WI38 (cell line): ENCODE measurements around the gene BICRAL.

Experiments
- H3K4me3 ChIP-seq: 2 replicates; pipeline ENCODE4 v1.5.1; 2011; ENCODE audit warnings: low read depth, mild to moderate bottlenecking, control low read depth, low read length
- TF ChIP-seq, protein P1 (sequence below): IDR thresholded peaks from 2 replicates; pipeline ENCODE4 v1.5.1; 2012; ENCODE audit warnings: low read depth, mild to moderate bottlenecking, control low read depth, low read length

BICRAL gene

DNA sequence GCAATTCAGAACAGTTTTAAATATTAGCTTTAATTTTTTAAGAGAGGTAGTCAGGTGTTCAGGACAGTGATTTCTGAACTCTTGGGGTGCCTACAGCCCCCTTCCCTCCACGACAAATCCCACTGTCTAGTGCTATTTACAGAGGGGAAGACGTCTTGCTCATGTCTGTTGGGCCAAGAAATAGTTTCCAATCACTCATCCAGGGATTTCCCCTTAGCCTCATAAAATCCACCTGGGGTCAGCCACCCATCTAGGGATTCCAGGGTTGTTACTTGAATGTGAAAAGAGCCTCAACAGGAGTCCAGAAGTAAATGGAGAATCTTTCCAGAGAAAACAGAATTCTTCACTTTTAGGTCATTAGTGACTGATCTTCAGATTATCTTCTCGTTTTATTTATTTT, 37.0 kb downstream of the BICRAL start:
- TF ChIP-seq, protein P1, sequence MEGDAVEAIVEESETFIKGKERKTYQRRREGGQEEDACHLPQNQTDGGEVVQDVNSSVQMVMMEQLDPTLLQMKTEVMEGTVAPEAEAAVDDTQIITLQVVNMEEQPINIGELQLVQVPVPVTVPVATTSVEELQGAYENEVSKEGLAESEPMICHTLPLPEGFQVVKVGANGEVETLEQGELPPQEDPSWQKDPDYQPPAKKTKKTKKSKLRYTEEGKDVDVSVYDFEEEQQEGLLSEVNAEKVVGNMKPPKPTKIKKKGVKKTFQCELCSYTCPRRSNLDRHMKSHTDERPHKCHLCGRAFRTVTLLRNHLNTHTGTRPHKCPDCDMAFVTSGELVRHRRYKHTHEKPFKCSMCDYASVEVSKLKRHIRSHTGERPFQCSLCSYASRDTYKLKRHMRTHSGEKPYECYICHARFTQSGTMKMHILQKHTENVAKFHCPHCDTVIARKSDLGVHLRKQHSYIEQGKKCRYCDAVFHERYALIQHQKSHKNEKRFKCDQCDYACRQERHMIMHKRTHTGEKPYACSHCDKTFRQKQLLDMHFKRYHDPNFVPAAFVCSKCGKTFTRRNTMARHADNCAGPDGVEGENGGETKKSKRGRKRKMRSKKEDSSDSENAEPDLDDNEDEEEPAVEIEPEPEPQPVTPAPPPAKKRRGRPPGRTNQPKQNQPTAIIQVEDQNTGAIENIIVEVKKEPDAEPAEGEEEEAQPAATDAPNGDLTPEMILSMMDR = no peak
- H3K4me3 ChIP-seq = no peak overlapping the region

DNA sequence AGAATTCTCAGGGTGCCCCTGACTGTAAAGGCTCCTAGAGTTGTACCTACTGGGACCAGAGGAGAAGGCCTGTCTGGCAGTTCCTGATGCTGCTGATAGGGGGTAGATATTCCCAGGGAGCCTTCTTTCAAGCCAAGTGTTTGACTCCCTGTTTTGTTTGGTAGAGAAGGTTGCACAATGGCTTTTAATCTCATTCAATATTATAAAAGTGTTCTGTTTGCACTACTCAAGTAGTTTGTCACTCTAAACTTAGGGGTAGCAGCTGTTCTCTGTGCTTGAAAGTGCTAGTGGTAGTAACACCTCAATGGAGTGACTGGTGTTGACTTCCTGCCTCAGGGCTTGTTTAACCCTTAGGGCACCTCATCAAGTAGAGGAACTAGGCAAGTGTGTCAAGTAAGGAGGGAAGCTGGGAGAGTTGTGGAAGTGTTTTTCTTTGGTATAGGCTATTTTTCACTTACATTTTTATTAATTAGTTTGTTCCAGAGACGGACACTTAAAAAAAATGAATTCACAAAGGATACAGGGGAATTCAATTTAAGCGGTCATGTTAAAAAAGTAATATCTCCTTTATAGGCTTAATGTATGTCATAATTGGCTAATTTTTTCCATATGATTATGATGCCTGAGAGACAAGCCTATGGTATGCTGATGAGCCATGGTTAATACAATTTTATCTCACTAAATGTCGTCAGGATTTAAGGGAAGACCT, 38.1 kb downstream of the BICRAL start:
- TF ChIP-seq, protein P1 = no peak
- no peak overlapping the region for H3K4me3 ChIP-seq

DNA sequence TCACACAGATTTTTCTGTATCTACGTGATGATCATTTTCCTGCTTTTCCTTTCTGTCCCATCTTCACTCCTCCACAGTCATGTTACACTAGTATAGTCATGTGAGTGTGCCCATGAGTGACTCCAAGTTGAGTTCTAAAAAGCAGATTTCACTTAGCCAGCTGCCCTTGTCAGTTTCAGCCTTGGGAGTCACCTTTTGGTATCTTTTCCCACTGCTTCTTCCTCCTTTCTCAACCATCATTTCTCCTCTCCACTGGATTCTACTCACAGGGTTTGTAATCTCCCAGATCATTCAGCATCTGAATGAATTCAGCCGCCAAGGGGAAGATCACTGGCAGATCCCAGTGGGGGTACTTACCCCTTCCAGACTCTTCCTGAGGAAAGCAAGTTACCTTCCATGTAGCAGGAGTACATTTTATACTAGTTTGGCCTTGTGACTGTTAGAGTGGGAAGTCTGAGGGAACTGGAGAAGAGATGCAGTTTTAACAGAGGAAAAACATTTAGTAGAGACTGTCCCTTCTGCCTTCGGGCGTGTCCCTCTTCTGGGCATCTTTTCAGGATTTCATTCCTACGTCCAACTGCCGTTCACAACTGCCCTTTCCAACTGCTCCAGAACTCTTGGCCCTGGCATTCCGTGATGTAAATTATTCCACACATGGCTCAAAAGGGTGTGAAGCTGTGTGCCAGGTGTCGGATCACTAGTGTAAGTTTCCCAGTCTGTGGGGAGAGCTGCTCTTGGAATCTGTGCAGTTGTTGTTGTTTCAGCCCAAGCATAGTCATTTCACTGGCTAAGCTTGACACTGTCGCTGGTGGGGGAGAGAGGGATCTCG, 38.9 kb downstream of the BICRAL start:
- TF ChIP-seq, protein P1 = no peak
- no peak overlapping the region for H3K4me3 ChIP-seq

DNA sequence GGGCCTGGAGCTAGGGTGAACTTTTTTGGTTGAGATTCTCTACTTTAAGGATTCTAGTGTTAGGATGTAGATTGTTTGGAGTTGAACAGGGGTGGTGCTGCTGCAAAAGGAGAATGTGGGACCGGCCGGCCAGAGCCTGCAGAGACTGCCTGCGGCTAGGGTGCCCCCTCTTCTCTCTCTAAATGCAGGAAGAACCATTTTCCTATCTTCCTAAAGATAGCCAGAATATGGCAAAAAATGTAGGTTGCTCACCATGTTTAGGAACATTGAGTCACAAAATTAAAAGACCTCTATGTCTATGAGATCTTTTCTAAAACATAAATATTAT, 39.5 kb downstream of the BICRAL start:
- no peak overlapping the region for H3K4me3 ChIP-seq

DNA sequence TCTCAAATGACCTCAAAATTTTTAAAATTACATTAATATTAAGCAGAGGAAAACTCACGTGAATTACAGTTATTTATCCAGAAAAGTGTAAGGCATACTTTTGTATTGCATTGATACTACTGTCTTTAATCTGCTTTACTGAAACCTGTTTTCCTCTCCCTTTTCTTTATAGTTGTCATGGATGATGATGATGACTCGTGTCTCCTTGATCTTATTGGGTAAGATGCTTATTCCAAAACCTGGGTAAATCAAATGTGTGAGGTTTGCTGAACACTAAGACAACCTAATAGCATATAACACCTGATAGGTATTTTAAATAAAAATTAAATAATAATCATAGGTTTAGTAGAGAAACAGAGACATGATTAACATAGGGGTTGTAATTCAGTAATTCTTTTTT, 40.0 kb downstream of the BICRAL start:
- TF ChIP-seq, protein P1 = no peak
- H3K4me3 ChIP-seq = no peak overlapping the region

More for the DNA sequence above, 39.5 kb downstream of the BICRAL start:
- TF ChIP-seq, protein P1 = no peak

DNA sequence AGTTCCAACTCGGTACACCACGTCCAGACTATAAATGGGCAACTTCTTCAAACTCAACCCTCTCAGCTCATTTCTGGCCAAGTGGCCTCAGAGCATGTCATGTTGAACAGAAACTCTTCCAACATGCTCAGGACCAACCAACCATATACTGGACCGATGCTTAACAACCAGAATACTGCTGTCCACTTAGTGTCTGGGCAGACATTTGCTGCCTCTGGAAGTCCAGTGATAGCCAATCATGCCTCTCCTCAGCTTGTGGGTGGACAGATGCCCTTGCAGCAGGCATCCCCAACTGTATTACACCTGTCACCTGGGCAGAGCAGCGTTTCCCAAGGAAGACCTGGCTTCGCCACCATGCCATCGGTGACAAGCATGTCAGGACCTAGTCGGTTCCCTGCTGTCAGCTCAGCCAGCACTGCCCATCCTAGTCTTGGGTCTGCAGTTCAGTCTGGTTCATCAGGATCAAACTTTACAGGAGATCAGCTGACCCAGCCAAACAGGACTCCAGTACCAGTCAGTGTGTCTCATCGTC, 47.8 kb downstream of the BICRAL start:
- TF ChIP-seq, protein P1 = no peak
- no peak overlapping the region for H3K4me3 ChIP-seq

DNA sequence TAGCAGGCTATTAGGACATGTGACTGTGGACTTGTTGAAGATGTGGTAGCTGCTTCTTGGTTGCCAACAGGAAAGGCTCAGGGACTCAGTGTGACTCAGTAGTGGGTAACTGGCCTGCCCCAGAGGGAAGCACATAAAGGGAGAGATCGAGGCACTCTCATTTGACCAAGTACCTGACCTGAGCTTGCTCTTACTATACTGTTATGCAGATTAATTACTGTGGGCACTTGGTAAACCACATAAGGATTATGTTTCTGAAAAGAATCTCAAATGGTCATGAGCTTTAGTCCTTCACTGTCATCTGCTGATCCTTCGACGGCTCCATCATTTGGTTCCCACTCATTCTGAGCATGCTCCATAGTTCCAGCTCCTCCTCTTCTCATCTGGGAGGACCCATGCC, 49.4 kb downstream of the BICRAL start:
- TF ChIP-seq, protein P1 = no peak
- no peak overlapping the region for H3K4me3 ChIP-seq
